ENCODE data around the gene LBH.

- TF ChIP-seq, protein P1, sequence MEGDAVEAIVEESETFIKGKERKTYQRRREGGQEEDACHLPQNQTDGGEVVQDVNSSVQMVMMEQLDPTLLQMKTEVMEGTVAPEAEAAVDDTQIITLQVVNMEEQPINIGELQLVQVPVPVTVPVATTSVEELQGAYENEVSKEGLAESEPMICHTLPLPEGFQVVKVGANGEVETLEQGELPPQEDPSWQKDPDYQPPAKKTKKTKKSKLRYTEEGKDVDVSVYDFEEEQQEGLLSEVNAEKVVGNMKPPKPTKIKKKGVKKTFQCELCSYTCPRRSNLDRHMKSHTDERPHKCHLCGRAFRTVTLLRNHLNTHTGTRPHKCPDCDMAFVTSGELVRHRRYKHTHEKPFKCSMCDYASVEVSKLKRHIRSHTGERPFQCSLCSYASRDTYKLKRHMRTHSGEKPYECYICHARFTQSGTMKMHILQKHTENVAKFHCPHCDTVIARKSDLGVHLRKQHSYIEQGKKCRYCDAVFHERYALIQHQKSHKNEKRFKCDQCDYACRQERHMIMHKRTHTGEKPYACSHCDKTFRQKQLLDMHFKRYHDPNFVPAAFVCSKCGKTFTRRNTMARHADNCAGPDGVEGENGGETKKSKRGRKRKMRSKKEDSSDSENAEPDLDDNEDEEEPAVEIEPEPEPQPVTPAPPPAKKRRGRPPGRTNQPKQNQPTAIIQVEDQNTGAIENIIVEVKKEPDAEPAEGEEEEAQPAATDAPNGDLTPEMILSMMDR (IDR thresholded peaks at IDR 0.05): no peak
- no peak for TF ChIP-seq POLR2A (IDR thresholded peaks at IDR 0.05; ENCODE audit: low read depth)
Observed at GRCh38 chr2:30226144-30227032, 4.9 kb upstream of the LBH start.

Data from esophagus muscularis mucosa (tissue), 3 donors.